K562 (cell line): ENCODE data around the gene TMEM209. TPM values are rescaled to one million over a fixed set of nuclear protein-coding genes. Genes with fewer than 3 reads are reported as not detected.

Experiments
- ATAC-seq: fragments of 200-7000 bp; cut with Tn5 transposase; 3 replicates; pipeline ENCODE4 v1.9.1; 2020; ENCODE audit warnings: moderate library complexity
- BruUV-seq: library from RNA; stranded (reverse); fragments of 400-500 nt; replicated peaks from 2 replicates; lab custom pipeline; 2021; lab: Mats Ljungman, UMichigan
- CTCF ChIA-PET: fragments of 300-600 bp; formaldehyde crosslinking; extraction: SDS; loops from one replicate; lab custom pipeline; 2021; ENCODE audit warnings: low intra/inter-chr PET ratio; lab: Yijun Ruan, JAX
- POLR2A ChIA-PET: fragments of 300-600, 350-650 bp; sonication (Branson Sonifier 250); formaldehyde crosslinking; extraction: SDS; loops from one replicate; lab custom pipeline; 2021; ENCODE audit warnings: antibody characterized with exemption, inconsistent platforms; lab: Yijun Ruan, JAX
- DNase-seq, 4 experiments: peaks; one replicate each; pipeline versions ENCODE4 v3.0.0 to v3.0.0-alpha.2; 2011 to 2018; ENCODE audit warnings: low spot score in 3 of 4, mixed read lengths in 3 of 4; ENCODE audit errors: extremely low read depth in 1 of 4
- FAIRE-seq: peaks from 2 replicates; lab custom pipeline; 2011; peaks lifted over from hg19 to GRCh38; lab: Jason Lieb, UNC
- H2AFZ ChIP-seq: 2 replicates; pipeline ENCODE4 v1.6.0; 2011; ENCODE audit warnings: low read depth, low read length, control low read depth, inconsistent platforms
- H3K27ac ChIP-seq: fragments of 200-600 bp; 3 replicates; pipeline ENCODE4 v1.8.0; 2011; ENCODE audit warnings: low read depth, mild to moderate bottlenecking, control low read depth, inconsistent platforms, low read length, moderate library complexity, mixed read lengths; ENCODE audit errors: extremely low read depth
- H3K27me3 ChIP-seq, 2 experiments: fragments of 300-600 bp in 1 of 2; 2 replicates in 1 of 2; 3 replicates in 1 of 2; pipeline versions ENCODE4 v1.6.0 to v1.8.0; 2011; ENCODE audit warnings: inconsistent platforms in 2 of 2, low read length in 2 of 2, mild to moderate bottlenecking in 1 of 2, mixed read lengths in 1 of 2, moderate library complexity in 1 of 2; ENCODE audit not compliant: control insufficient read depth in 2 of 2, insufficient read depth in 2 of 2
- H3K36me3 ChIP-seq: fragments of 300-600 bp; 3 replicates; pipeline ENCODE4 v1.8.0; 2011; ENCODE audit warnings: mild to moderate bottlenecking, low read length, inconsistent platforms; ENCODE audit not compliant: control insufficient read depth, insufficient read depth
- H3K4me1 ChIP-seq, 2 experiments: fragments of 200-600 bp in 1 of 2; replicated peaks in 1 of 2; 2 replicates in 1 of 2; 3 replicates in 1 of 2; pipeline versions ENCODE4 v1.5.1 to v1.8.0; 2011; ENCODE audit warnings: inconsistent platforms in 2 of 2, low read length in 2 of 2, mild to moderate bottlenecking in 1 of 2, mixed read lengths in 1 of 2, moderate library complexity in 1 of 2; ENCODE audit not compliant: control insufficient read depth in 2 of 2, insufficient read depth in 2 of 2
- H3K4me2 ChIP-seq: 2 replicates; pipeline ENCODE4 v1.6.1; 2011; ENCODE audit warnings: low read length, control low read depth, inconsistent platforms, mixed read lengths; ENCODE audit not compliant: insufficient read depth
- H3K4me3 ChIP-seq: fragments of 200-600 bp; sonication (generic), shearing (Covaris generic); 2 replicates; pipeline ENCODE4 v1.5.1; 2016; ENCODE audit warnings: control low read depth, inconsistent platforms
- H3K79me2 ChIP-seq: fragments of 200-600 bp; 3 replicates; pipeline ENCODE4 v1.8.0; 2011; ENCODE audit warnings: low read length, inconsistent platforms; ENCODE audit not compliant: control insufficient read depth, insufficient read depth
- H3K9ac ChIP-seq, 2 experiments: 2 replicates each; pipeline versions ENCODE4 v1.6.0 to v1.6.1; 2011; ENCODE audit warnings: low read depth in 2 of 2, low read length in 2 of 2, control low read depth in 1 of 2, inconsistent platforms in 1 of 2, mild to moderate bottlenecking in 1 of 2, mixed read lengths in 1 of 2; ENCODE audit not compliant: insufficient read depth in 1 of 2
- H3K9me1 ChIP-seq: one replicate; pipeline ENCODE4 v1.6.0; 2011; ENCODE audit warnings: inconsistent platforms, mild to moderate bottlenecking, low read length, moderate library complexity; ENCODE audit not compliant: control insufficient read depth, insufficient read depth
- H3K9me3 ChIP-seq: replicated peaks from 2 replicates; pipeline ENCODE4 v1.5.1; 2011; ENCODE audit warnings: low read depth, low read length, inconsistent platforms; ENCODE audit not compliant: control insufficient read depth, insufficient read depth
- H4K20me1 ChIP-seq: replicated peaks from 2 replicates; pipeline ENCODE4 v1.6.1; 2011; ENCODE audit warnings: low read length, inconsistent platforms, mixed read lengths; ENCODE audit not compliant: control insufficient read depth, insufficient read depth
- C11orf30 ChIP-seq: fragments of 450-650 bp; IDR thresholded peaks from 2 replicates; pipeline ENCODE4 v1.6.1; 2016; ENCODE audit warnings: low read depth, mild to moderate bottlenecking
- HMGXB4 ChIP-seq: sonication (generic); formaldehyde crosslinking; IDR thresholded peaks from 2 replicates; pipeline ENCODE4 v1.8.1; 2023; ENCODE audit warnings: mild to moderate bottlenecking, missing genetic modification reagents
- MAX ChIP-seq: sonication (generic); formaldehyde crosslinking; IDR thresholded peaks from 2 replicates; pipeline ENCODE4 v1.9.0; 2022; ENCODE audit warnings: mild to moderate bottlenecking, missing genetic modification reagents
- MED1 ChIP-seq: sonication (generic); formaldehyde crosslinking; IDR thresholded peaks from 2 replicates; pipeline ENCODE4 v1.8.1; 2023; ENCODE audit warnings: missing genetic modification reagents, borderline replicate concordance
- NCOA1 ChIP-seq: fragments of 450-650 bp; IDR thresholded peaks from 2 replicates; pipeline ENCODE4 v1.6.1; 2016; ENCODE audit warnings: low read depth
- RBM15 ChIP-seq: fragments of 200-400 bp; formaldehyde crosslinking; IDR thresholded peaks from 2 replicates; pipeline ENCODE4 v1.6.1; 2018; ENCODE audit warnings: mild to moderate bottlenecking, low read length, moderate library complexity; ENCODE audit not compliant: insufficient read depth
- TEAD1 ChIP-seq, 2 experiments: fragments of 450-650 bp in 1 of 2; sonication (generic) in 1 of 2; formaldehyde crosslinking; IDR thresholded peaks; 2 replicates each; pipeline versions ENCODE4 v1.4.0 to v1.8.0; 2020 to 2022; ENCODE audit warnings: mild to moderate bottlenecking in 2 of 2, missing genetic modification reagents in 1 of 2
- THRB ChIP-seq: fragments of 450-650 bp; formaldehyde crosslinking; conservative IDR thresholded peaks from 2 replicates; pipeline ENCODE4 v1.4.0; 2022; ENCODE audit warnings: mild to moderate bottlenecking, missing genetic modification characterization
- XRCC5 ChIP-seq: fragments of 200-400 bp; formaldehyde crosslinking; IDR thresholded peaks from 2 replicates; pipeline ENCODE4 v1.6.1; 2017; ENCODE audit warnings: low read depth, mild to moderate bottlenecking, low read length
- ZBTB34 ChIP-seq: fragments of 250-450 bp; sonication (Bioruptor Pico); IDR thresholded peaks from 2 replicates; pipeline ENCODE4 v1.8.0; 2021; ENCODE audit warnings: mild to moderate bottlenecking, moderate library complexity
- ZNF316 ChIP-seq: fragments of 450-650 bp; IDR thresholded peaks from 2 replicates; pipeline ENCODE4 v1.6.1; 2016
- ZNF354B ChIP-seq: fragments of 250-450 bp; sonication (Bioruptor Pico); IDR thresholded peaks from 2 replicates; pipeline ENCODE4 v1.4.0; 2020
- WGBS: fragments of 100-300 bp; shearing (Covaris generic); methylation state at CpG from one replicate; pipeline ENCODE4 v1.1.6; 2016; ENCODE audit warnings: low coverage, mixed read lengths; ENCODE audit not compliant: insufficient coverage; ENCODE audit errors: missing lambda C conversion rate; 5-methylcytosine and 5-hydroxymethylcytosine counted together
- in situ Hi-C: fragments of 300-500 bp; cut with MboI; formaldehyde crosslinking; loops from 4 replicates; pipeline ENCODE4 v1.15.0; 2018; ENCODE audit warnings: inconsistent platforms, mixed read lengths
- intact Hi-C: fragments of 100-400 bp; cut with micrococcal nuclease; formaldehyde crosslinking; loops from 2 replicates; pipeline ENCODE4 v1.14.2; 2022
- polyA plus RNA-seq, 8 experiments: library from polyadenylated mRNA; depleted of rRNA in 4 of 8; stranded (reverse) in 5 of 8; unstranded in 3 of 8; fragments of >200 nt; fragmentation: Nextera tagmentation in 2 of 8; fragmentation: Illumina TruSeq in 1 of 8; extraction: Ambion mirVana in 2 of 8; extraction: Trizol in 1 of 8; gene quantifications; 2 replicates each; pipeline versions ENCODE4 v1.2.1 to v1.2.3, GENCODE V29; 2011 to 2014; ENCODE audit warnings: inconsistent platforms in 1 of 8, missing spikeins in 1 of 8
- total RNA-seq, 7 experiments: library from RNA; depleted of rRNA in 6 of 7; stranded (reverse); fragments of >200 nt in 6 of 7; fragmentation: Illumina TruSeq in 2 of 7; extraction: Trizol in 2 of 7; gene quantifications; 2 replicates each; pipeline versions ENCODE4 v1.2.1 to v1.2.3, GENCODE V29; 2011 to 2021; ENCODE audit warnings: low replicate concordance in 1 of 7

TMEM209 gene
- total and polyA plus RNA-seq, 9 of the 15 experiments (the other 6 are each of a cell fraction or from before 2014, with no cell fraction given): 36.8 to 116 (median 76.6) TPM

- Histone ChIP-seq H3K79me2 (peaks cover 20% of the 10 kb centered on the region), H3K4me1 (peaks cover 0 to 4% of the 10 kb centered on the region in 2 experiments; a peak in 2 of 5 replicates), H4K20me1 (no peaks in the 10 kb centered on the region), H3K9me3 (no peaks in the 10 kb centered on the region), H3K4me3 (no peak overlapping the region), H3K36me3 (peaks cover 96% of the 10 kb centered on the region), H2AFZ (no peak overlapping the region), H3K9me1 (no peaks in the 10 kb centered on the region), H3K27me3 (no peaks in the 10 kb centered on the region), H3K9ac (no peak overlapping the region), H3K27ac (no peak overlapping the region), H3K4me2 (no peak overlapping the region)
- no TSS peak for BruUV-seq
- DNase-seq: no peak
- WGBS: 91% methylated on average over 2 of the region's 2 CpGs
- TF ChIP-seq C11orf30: peak; percentile 77
- TF ChIP-seq NCOA1: no peak
- TF ChIP-seq ZNF316: peak; percentile 92
- CTCF ChIA-PET: interaction anchor here (0.5 kb wide), 1 partner anchor 26 kb away, joined by 5 read pairs; no protein-coding TSS in a partner anchor
- in situ Hi-C loops: no loop called here
- no peak for FAIRE-seq
- no peak for ATAC-seq
- POLR2A ChIA-PET: interaction anchor here (7.0 kb wide), 1 partner anchor 10 kb away, joined by 47 read pairs; the partner anchor contains the start of gene TMEM209
- intact Hi-C loops: no loop called here
Measured at GRCh38 chr7:130195396-130195795, 9.8 kb downstream of the TMEM209 start.

- H3K9ac ChIP-seq: no peak overlapping the region
- H3K36me3 ChIP-seq: peaks cover 86% of the 10 kb centered on the region
- BruUV-seq: no TSS peak
- no peak overlapping the region for H3K4me3 ChIP-seq
- H3K27ac ChIP-seq: no peak overlapping the region
- H3K79me2 ChIP-seq: peaks cover 14% of the 10 kb centered on the region
- H3K9me3 ChIP-seq: no peaks in the 10 kb centered on the region
- 94% methylated on average over 7 of the region's 7 CpGs for WGBS
- CTCF ChIA-PET: no interaction called here
- H4K20me1 ChIP-seq: no peaks in the 10 kb centered on the region
- no peak overlapping the region for H2AFZ ChIP-seq
- H3K9me1 ChIP-seq: no peaks in the 10 kb centered on the region
- FAIRE-seq: no peak
- DNase-seq: no peak
- H3K4me1 ChIP-seq: no peaks in the 10 kb centered on the region; a peak in 1 of 5 replicates
- ATAC-seq: no peak
- in situ Hi-C loops (no loop called here), intact Hi-C loops (no loop called here)
- POLR2A ChIA-PET: interaction anchor here (1.0 to 7.0 kb wide), 5 partner anchors 8 to 121 kb away, joined by 4 to 47 read pairs (median 7); partner anchors contain the start of genes KLHDC10 and TMEM209
- no peak overlapping the region for H3K4me2 ChIP-seq
- no peaks in the 10 kb centered on the region for H3K27me3 ChIP-seq
- TF ChIP-seq HMGXB4 (CRISPR knock-in tag): no peak
- no peak for TF ChIP-seq TEAD1 (CRISPR knock-in tag; IDR thresholded peaks at IDR 0.05)
- no peak for TF ChIP-seq XRCC5
- TF ChIP-seq ZNF354B (CRISPR knock-in tag): no peak
- no peak for TF ChIP-seq MAX (CRISPR knock-in tag)
- TF ChIP-seq ZBTB34 (CRISPR knock-in tag): no peak
- no peak for TF ChIP-seq MED1 (CRISPR knock-in tag)
- TF ChIP-seq RBM15: no peak
- no peak for TF ChIP-seq THRB (CRISPR knock-in tag)
Measured at GRCh38 chr7:130191791-130192190, 13.4 kb downstream of the TMEM209 start.
